HG03457 (cell line): ENCODE results near the gene TNFRSF4.
"Not testable (repeated sequence)": the region's sequence is repeated elsewhere in the genome, so short reads cannot be mapped to it uniquely, and the experiment has no call there.

ENCODE experiments used
- ATAC-seq: cut with Tn5 transposase; IDR thresholded peaks from one replicate; pipeline ENCODE4 v1.9.1; 2021; ENCODE audit warnings: moderate number of reproducible peaks; ENCODE audit not compliant: unreplicated experiment

Gene TNFRSF4

DNA sequence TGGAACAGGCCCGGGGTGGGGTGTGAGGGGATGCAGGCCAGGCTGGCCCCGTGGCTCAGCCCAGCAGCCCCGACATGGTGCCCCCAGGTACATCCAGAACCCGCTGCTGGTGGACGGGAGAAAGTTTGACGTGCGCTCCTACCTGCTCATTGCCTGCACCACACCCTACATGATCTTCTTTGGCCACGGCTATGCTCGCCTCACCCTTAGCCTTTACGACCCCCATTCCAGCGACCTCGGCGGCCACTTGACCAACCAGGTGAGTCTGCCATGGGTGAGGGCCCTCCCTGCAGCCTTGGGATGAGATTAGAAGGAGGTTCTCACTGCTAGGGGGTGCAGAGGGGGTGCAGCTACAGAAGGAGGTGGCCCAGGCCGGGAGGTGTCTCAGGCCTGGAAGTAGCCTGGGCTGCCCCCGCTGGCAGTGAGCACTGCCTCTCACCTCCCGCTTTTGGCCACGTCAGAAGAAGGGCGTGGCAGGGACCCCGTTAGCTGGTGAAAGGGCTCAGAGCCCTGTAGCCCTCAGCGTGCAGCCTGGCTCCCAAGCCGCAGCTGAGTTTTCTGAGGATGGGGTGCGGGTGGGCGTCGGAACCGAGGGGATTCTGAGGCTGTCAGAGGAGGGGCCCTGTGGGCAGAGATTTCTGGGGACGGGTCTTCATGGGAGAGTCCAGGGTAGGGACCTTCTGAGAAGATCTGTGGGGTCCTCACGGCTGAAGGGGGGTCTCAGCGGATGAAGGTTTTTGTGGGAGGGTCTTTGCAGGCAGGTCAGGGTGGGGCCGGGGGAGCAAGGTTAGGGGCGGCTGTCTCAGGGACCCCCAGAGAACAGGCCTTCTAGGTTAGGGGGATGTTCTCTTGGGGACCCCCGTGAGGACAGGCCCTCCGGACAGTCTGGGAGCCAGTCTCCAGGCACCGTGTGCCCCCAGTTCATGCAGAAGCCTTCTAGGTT is 29.8 kb downstream of the TNFRSF4 start:
- ATAC-seq: no peak

DNA sequence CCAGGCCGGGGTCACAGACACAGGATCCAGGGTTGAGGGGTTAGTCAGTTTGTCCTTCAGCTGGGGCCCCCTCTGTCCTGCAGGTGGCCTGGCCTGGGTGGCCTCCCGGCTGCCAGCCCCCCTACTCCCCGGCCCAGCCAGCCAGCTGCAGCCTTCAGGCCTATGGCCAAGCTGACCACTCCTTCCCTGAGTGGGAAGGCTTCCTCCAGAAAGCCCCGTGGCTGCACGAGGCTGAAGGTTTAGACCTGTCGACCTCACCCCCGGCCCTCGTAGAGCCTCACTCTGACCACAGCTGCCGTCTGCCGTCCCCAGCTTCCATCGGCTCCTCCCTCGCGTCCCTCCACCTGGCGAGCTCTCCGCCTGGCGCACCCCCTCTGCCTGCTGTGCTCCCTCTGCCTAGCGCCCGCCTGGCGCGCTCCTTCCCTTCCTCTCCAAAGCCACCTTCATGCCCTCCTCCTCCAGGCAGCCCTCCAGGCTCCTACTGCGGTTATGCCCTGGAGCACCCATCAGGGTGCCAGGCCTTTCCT is 30.7 kb downstream of the TNFRSF4 start:
- ATAC-seq: no peak

DNA sequence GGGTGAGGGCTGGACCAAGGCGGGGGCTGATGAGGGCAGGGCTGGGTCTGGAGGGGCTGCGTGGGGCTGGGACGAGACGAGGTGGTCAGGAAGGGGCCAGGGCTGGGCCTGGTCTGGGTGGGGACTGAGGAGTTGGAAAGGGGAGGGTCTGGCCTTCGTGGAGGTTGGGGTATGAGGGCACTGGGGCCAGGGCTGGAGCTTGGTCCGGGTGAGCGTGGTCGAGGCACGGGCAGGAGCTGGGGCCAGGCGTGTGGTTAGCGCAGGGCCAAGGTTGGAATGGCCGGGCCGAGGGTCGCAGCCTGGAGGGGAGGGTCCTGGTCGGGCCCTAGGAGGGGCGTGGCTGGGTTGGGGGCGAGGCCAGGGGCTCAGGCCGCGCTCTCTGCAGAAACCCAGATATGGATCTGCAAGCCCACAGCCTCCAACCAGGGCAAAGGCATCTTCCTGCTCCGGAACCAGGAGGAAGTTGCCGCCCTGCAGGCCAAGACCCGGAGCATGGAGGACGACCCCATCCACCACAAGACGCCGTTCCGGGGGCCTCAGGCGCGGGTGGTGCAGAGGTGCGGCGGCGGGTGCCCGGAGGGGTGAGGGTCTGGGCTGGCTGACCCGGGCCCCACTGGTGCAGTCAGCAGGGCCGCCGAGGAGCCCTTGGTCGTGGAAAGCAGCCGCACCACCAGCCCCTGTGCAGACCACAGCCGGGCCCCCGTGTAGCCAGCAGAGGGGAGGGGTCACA is 31.3 kb downstream of the TNFRSF4 start:
- no peak for ATAC-seq

DNA sequence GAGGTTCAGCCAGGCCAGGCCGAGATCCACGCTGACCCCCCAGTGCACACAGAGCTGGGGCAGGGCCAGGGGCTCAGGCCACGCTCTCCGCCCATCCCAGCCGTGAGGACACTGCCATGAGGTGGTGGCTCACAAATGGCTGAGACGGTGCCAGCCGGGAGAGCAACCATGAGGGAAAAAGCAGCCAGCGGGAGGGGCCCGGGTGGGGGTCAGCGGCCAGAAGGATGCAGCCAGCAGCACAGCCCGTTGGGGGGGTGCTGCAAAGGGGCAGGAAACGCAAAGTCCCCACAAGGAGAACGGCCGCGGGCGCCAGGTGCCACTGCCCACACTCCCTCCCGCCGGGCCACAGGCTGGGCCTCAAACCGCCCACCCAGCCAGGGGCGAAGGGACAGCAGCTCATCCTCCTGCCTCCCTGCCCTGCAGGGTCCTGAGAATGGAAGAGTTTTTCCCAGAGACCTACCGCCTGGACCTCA is 32.0 kb downstream of the TNFRSF4 start:
- no peak for ATAC-seq

DNA sequence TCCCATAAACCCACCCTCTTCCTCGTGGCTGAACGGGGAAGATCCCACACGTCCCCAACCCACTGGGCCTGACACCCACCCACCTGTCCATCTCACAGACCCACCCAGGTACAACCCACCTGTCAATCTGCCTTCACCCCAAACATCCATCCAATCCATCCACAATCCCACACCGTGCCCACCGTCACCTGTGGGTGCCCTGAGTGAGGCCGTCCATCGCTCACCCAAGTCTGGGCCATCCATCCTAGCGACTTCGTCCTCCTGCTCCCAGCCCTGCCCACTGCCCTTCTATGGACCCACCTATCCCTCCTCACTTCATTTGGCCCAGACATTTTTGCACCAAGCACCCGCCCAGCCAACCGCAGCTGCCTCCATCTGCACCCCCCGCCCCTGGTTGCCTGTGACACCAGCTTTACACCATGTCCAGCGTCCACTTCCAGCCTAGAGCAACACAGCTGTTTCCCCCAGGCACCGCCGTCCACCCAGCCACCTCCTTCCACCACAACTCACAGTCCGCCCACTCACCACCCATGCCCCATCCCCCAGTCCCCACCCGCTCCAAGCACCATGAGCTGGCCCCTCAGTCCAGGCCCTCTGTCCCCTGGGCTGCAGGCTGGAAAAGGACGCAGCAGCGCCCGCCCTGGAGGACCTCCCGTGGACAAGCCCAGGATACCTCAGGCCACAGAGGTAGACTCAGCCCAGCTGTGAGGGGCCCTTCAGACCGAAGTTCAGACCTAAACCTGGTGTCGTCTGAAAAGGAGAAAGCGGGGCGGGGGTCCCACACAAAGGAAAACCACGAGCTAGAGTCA is 32.6 kb downstream of the TNFRSF4 start:
- no peak for ATAC-seq

DNA sequence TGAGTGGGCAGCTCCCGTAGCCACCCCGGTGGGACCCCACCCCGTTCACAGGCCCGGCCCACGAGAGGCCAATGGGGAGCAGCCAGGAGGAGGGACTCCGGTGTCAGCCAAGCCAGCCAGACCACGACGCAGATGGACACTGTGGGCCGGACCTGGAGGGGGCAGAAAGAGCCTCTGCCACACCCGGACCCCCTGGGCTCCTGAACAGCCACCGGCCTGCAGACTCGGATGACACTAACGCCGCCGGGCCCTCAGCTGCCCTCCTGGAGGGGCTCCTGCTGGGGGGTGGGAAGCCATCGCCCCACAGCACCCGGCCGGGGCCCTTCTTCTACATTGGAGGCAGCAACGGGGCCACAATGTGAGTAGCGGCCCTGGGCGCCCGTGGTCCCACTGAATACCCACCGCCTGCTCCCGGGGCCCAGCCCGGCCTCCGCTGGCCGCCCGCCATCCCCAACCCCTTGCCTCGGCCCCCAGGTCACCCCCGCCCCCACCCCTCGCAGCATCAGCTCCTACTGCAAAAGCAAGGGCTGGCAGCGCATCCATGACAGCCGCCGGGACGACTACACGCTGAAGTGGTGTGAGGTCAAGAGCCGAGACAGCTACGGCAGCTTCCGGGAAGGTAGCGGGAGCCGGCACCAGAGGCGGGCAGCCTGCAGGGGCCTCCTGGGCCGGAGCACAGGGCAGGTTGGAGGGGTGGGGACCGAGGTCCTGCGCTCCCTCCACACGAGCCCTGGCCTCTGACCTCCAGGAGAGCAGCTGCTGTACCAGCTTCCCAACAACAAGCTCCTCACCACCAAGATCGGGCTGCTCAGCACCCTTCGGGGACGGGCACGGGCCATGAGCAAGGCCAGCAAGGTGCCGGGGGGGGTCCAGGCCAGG is 33.7 kb downstream of the TNFRSF4 start:
- ATAC-seq: no peak

DNA sequence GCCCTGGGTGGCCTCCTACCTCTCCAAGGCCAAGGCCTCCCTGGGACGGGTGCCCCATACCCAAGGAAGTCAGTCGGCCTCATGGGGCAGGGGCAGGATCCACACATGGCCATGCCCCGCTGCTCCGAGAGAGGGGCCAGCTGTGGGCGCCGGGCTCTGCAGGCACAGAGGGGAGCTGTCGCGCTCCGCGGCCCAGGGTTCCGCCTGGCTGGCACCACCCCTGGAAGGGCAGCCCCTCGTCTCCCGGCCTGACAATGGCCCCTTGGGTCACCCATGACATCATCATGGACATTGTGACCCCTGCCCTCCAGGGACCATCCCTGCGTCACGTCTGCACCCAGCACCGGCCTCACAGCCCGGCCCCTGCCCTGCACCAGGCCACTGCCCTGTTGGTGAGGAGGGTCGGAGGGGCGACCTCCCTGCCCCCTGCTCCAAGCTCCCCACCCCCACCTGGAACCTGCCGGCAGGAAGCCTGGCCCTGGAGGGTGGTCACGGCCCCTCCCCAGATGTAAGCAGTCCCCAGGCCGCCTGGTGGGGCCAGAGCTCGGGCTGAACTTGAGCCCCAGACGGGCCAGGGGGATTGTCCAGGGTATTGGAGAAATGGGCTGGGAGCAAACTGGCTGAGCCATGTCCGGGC is 34.5 kb downstream of the TNFRSF4 start:
- no peak for ATAC-seq

DNA sequence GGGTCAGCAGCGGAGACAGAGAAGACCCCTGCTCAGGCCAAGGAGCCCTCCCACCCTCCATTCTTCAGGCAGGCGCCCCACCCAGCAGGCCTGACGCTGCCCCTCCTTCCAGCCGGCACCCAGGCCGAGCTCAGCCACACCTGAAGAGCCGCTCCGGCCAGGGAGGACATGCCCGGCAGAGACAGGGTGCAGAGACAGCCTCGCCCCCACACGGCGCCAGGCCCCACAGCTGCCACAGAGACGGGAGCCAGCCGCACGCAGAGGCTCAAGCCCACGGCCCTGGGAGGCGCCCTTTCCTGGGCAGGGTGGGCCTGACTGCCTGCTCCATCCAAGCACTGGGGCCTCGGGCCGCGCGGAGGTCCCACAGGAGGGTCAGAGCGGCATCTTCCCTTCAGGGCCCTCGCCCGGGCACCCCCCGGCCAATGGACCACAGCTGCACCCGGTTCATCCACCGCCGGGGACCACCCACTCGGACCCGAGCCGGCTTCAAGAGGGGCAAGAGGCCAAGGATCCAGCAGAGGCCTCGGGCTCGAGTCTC is 35.1 kb downstream of the TNFRSF4 start:
- ATAC-seq: no peak

DNA sequence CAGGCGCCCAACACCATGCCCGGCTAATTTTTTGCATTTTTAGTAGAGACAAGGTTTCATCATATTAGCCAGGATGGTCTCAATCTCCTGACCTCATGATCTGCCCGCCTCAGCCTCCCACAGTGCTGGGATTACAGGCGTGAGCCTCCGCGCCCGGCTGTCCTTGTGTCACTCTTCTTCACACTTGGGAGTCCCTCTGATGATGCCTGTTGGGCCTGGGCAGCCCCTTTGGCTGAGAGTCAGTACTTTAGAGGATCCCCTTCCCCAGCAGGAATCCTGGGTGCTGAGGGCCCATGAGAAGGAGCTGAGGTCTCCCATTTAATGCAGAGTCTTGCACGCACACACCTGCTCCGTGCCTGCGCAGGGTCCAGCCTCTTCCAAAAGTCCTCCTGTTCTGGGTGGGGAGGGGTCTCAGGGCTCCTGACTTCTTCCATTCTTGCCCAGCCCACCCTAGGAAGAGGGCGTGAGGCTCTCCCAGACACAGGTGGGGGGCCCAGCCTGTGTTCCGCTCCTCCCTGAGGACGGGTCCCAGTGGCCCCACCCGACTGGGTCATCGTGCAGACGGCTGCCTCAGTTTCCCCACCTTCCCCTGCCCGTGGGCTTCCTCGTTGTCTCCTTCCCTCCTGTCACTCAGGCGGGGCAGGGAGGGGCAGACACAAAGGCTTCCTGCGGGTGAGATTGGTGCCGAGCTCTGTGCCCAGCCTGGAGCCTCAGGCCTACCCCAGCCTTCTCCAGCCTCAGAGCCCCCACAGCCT is 36.3 kb downstream of the TNFRSF4 start:
- ATAC-seq: no peak

DNA sequence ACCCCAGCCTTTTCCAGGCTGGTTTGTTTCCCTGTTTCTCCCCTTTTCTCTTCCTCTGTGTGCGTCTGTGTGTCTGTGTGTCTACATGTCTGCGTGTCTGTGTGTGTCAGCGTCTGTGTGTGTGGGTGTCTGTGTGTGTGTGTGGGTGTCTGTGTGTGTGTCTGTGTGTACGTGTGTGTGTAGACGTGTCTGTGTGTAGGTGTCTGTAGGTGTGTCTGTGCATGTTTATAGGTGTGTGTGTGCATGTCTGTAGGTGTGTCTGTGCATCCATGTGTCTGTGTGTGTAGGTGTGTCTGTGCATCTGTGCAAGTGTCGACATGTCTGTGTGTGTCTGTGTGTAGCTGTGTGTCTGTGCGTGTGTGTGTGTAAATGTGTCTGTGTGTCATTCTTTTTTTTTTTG is 37.0 kb downstream of the TNFRSF4 start:
- ATAC-seq: no peak

DNA sequence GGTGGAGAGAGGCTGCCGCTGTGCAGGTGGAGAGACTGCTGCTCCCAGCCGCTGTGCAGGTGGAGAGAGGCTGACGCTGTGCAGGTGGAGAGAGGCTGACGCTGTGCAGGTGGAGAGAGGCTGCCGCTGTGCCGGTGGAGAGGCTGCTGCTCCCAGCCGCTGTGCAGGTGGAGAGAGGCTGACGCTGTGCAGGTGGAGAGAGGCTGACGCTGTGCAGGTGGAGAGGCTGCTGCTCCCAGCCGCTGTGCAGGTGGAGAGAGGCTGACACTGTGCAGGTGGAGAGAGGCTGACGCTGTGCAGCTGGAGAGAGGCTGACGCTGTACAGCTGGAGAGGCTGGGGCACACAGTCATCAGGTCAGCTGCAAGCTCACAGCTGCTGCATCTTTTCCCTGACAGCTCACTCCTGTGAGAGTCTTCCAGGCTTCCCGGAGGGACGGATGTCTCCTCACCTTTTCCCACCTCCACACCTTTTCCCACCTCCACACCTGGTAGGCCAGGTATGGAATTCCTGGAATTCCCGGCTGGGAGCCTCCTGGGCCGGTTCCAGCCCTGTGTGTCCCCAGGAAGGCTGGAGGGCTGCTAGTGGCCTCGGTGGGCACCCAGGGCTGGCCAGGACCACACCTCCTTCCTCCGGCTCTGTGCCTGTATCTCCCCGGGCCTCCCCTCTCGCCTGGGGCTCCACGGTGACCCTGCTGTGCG is 37.7 kb downstream of the TNFRSF4 start:
- ATAC-seq: not testable (repeated sequence)

DNA sequence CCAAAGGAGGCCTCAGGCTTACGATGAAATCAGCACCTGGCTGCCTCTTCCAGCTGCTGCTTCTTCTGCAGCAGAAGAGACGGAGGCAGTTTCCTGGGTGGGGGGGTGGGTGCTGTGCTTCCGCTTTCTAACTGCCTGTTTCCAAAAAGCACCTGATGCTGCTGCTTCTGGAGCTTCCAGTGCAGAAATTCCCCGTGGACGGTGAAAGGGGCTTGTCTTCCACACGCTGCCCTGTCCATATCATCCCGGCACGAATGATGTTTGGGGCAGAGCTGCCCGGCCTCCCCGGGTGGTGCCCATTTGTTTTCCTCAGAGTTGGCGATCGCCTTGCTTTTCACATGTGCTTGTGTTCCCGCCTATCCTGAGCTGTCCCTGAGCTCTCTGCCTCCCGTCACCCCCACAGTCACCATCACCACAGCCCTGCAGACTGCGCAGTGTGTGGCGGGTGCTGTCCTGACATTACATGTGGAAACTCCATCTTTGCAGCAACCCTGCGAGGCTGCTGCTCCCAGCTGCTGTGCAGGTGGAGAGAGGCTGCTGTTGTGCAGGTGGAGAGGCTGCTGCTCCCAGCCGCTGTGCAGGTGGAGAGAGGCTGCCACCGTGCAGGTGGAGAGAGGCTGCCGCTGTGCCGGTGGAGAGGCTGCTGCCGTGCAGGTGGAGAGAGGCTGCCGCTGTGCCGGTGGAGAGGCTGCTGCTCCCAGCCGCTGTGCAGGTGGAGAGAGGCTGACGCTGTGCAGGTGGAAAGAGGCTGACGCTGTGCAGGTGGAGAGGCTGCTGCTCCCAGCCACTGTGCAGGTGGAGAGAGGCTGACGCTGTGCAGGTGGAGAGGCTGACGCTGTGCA is 38.5 kb downstream of the TNFRSF4 start:
- no peak for ATAC-seq

DNA sequence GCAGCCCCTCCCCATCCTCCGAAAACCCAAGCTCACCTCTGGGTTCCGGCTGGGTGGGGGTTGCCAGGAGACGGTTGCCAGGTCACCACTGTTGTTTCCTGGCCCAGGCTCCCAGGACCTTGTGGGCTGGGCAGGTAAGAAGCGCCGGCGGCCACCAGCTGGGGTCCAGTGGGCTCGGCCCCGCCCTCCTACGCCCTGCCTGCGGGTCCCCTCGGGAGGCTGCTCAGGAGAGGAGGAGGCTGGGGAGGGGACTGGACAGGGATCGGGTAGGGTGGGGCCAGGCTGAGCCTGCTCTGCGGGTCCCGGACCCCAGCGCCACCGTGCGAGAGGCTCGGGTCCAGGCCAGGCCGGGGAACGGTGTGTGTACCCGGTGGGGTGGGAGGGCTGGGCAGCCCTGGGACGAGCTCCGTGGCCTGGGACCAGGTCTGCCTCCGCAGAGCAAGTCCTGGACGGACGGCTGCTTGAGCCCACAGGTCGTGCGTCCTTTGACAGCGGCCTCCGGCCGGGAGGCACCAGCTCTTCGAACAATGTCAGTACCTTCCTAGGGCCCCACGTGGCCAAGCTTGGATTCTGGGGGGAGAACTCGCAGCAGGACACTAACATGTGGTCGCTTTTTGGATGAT is 40.0 kb downstream of the TNFRSF4 start, which contains the start of gene TTLL10:
Gene TTLL10, plus strand, starts transcription at position 88 of the 623 bp plus-strand sequence. CDS start 5,336 bp downstream, outside the sequence.
- no peak for ATAC-seq

DNA sequence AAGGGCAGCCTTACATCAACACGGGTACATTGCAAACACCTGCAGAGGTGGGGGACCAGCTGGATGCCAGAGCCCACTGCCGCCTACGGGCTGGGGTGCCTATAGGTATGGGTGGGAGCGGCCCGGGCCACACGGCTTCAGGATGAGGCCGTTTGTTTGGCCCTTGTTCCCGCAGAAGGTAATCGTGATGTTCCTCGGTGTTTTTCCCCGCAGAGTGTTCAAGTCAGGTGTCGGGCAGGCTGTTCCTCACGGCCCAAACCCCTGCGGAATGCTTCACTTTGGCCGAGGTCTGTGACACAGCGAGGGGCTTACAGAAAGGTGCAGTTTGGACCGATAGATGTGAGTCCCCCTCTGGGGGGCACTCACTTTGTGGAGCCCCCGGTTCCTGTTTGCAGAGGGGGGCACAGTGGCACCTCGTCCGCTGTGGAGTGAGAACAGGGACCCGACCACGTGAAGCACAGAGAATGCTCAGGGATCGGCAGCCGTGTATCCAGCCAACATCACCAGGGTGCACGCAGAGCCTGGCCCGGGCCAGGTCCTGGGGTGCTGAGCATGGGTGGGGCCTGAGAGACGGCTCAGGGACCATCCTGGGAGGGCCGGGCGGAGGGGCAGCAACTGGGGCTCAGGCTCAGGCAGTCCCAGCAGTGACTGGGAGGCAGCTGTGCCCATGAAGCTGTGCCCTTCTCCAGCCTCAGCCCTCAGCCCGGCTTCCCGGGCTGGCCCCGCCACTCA is 40.7 kb downstream of the TNFRSF4 start:
- ATAC-seq: no peak

DNA sequence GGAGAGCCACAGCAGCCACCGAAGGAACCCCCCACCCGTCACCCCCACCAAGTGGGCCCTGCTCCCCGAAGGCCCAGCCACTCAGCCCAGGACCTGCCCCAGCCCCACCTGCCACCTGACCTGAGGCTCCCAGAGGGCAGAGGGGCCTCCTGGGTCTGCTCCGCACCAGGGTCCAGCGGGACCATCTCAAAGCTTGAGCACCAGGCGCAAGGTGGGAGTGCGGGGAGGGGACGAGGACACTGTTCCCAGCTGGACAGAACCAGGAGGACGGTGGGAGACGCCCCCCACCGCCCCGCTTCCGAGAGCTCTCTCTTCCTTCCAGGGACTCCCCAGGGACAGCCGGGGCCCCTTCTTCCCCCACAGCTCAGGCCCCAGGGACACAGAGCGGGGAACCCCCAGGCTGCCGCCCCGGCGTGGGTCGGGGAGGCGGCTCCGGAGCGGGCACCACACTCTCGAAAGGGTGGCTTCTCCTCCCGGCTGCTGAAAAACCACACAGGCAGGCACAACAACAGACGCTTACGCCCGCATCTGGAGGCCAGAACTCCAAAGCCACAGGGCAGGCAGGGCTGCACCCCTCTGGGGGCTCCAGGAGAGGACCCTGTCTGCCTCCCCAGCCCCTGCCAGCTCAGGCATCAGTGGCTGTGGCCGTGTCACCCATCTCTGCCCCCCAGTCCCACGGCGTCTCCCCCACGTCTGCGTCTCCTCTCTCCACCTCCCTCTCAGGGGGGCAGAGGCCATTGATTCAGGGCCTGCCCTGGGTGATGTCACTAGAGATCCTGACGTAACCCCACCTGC is 42.2 kb downstream of the TNFRSF4 start:
- no peak for ATAC-seq
